ENCODE measurements around the gene SRD5A1. TPM values are rescaled to one million over a fixed set of nuclear protein-coding genes. Genes with fewer than 3 reads are reported as not detected.
A peak's percentile ranks its signal among the peaks of the same experiment; 100 is the strongest.

The SRD5A1 gene
- total RNA-seq, 1 experiment from 2014 or later: 29.9 TPM

DNA sequence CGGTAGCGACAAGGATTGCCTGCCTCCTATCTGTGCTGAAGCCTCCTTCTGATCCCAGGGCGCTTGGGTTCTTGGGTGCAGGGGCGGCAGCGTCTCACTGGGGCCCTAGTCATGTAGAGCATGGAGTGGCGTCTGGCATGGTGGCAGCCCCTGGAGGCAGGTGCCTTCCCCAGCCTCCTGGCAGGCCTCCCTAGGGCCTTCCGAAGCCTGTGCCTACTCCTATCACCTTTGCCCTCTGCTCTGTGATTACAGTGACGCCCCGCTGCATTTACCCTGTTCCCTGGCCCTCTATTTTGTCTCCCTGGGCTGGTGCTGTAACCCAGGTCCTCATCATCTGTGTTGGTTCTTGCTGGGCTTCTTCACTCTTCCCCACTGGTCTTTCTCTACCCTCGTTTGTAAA lies 3.8 kb downstream of the SRD5A1 start:
- no peaks in the 10 kb centered on the region for H3K27me3 ChIP-seq (ENCODE audit: insufficient read depth, low read length)
- H3K4me2 ChIP-seq (ENCODE audit: insufficient read depth, insufficient read length, low read length): no peak overlapping the region
- Mint-ChIP-seq H3K27ac (peak overlapping the region in 2 of 3 experiments; percentile 76 to 81; a peak in 1 of 7 replicates), H3K36me3 (ENCODE audit: insufficient read depth in 1 of 3, low read depth in 3 of 3) (peaks cover 3 to 6% (median 4%) of the 10 kb centered on the region in 3 experiments; a peak in 6 of 7 replicates), H3K9me3 (no peaks in the 10 kb centered on the region), H3K4me1 (peaks cover 15 to 20% of the 10 kb centered on the region in 2 experiments), H3K27me3 (ENCODE audit: low read depth) (no peaks in the 10 kb centered on the region; the same call in 1 of the 2 replicates), H3K4me3 (no peak overlapping the region)
- H2BK12ac ChIP-seq (ENCODE audit: insufficient read length, low read depth, low read length): no peak overlapping the region
- no peak overlapping the region for H3K18ac ChIP-seq (ENCODE audit: insufficient read length, low read depth, low read length)
- peaks cover 3% of the 10 kb centered on the region for H3K23me2 ChIP-seq (ENCODE audit: insufficient read length, low read depth, low read length, poor library complexity, severe bottlenecking)
- no peak overlapping the region for H3K4ac ChIP-seq (ENCODE audit: low read depth, low read length)
- H2BK20ac ChIP-seq (ENCODE audit: low read depth, low read length, poor library complexity, severe bottlenecking): no peak overlapping the region
- no peak overlapping the region for H3K27ac ChIP-seq (ENCODE audit: insufficient read length, low read depth, low read length)
- H2BK120ac ChIP-seq (ENCODE audit: low read depth, low read length, poor library complexity, severe bottlenecking): no peak overlapping the region
- no peak overlapping the region for H2AFZ ChIP-seq (ENCODE audit: low read length)
- no peak overlapping the region for H3K14ac ChIP-seq (ENCODE audit: insufficient read depth, low read length)
- H2AK5ac ChIP-seq (ENCODE audit: insufficient read length, low read length): no peak overlapping the region
- peaks cover 8% of the 10 kb centered on the region; the same call in 1 of the 2 replicates for H3K79me2 ChIP-seq (ENCODE audit: insufficient read depth, low read length)
- no peak overlapping the region for H2BK5ac ChIP-seq (ENCODE audit: insufficient read length, low read length)
- TF ChIP-seq, protein P1, sequence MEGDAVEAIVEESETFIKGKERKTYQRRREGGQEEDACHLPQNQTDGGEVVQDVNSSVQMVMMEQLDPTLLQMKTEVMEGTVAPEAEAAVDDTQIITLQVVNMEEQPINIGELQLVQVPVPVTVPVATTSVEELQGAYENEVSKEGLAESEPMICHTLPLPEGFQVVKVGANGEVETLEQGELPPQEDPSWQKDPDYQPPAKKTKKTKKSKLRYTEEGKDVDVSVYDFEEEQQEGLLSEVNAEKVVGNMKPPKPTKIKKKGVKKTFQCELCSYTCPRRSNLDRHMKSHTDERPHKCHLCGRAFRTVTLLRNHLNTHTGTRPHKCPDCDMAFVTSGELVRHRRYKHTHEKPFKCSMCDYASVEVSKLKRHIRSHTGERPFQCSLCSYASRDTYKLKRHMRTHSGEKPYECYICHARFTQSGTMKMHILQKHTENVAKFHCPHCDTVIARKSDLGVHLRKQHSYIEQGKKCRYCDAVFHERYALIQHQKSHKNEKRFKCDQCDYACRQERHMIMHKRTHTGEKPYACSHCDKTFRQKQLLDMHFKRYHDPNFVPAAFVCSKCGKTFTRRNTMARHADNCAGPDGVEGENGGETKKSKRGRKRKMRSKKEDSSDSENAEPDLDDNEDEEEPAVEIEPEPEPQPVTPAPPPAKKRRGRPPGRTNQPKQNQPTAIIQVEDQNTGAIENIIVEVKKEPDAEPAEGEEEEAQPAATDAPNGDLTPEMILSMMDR (conservative IDR thresholded peaks at IDR 0.05): no peak
- WGBS (ENCODE audit: extremely low coverage, insufficient read length, low lambda C conversion rate): no CpG with 5 or more reads among the region's 10 CpGs
- no peak overlapping the region for H3T11ph ChIP-seq (ENCODE audit: low read length)
- no peaks in the 10 kb centered on the region for H4K20me1 ChIP-seq (ENCODE audit: control insufficient read depth, insufficient read depth, insufficient read length)
- H3K56ac ChIP-seq (ENCODE audit: insufficient read length, low read depth, low read length): no peak overlapping the region
- no peak overlapping the region for H4K8ac ChIP-seq (replicated peaks; ENCODE audit: insufficient read length, low read depth, low read length)
- no peaks in the 10 kb centered on the region for H3K4me1 ChIP-seq (ENCODE audit: insufficient read depth, low read length)
- no peak for DNase-seq
- H3K23ac ChIP-seq (ENCODE audit: insufficient read length, low read depth, low read length): no peak overlapping the region
- H4K5ac ChIP-seq (ENCODE audit: insufficient read length, low read depth, low read length): no peak overlapping the region
- H4K91ac ChIP-seq (ENCODE audit: insufficient read length, low read depth, low read length): no peak overlapping the region
- H2BK15ac ChIP-seq (ENCODE audit: low read depth, low read length): no peak overlapping the region
- no peaks in the 10 kb centered on the region for H3K9me3 ChIP-seq (ENCODE audit: control insufficient read depth, low read depth, low read length)
- no peaks in the 10 kb centered on the region for H3K79me1 ChIP-seq (ENCODE audit: insufficient read depth, low read depth, low read length, poor library complexity, severe bottlenecking)
- no peak overlapping the region for H3K9ac ChIP-seq (ENCODE audit: extremely low read depth, insufficient read length, low read length)

Measured in H9 (cell line).